GM19395 (cell line): ENCODE measurements around the gene ZNF438.

ENCODE experiments used
- ATAC-seq: cut with Tn5 transposase; IDR thresholded peaks from one replicate; pipeline ENCODE4 v1.9.1; 2021; ENCODE audit warnings: mild to moderate bottlenecking, moderate library complexity; ENCODE audit not compliant: unreplicated experiment

Gene ZNF438

DNA sequence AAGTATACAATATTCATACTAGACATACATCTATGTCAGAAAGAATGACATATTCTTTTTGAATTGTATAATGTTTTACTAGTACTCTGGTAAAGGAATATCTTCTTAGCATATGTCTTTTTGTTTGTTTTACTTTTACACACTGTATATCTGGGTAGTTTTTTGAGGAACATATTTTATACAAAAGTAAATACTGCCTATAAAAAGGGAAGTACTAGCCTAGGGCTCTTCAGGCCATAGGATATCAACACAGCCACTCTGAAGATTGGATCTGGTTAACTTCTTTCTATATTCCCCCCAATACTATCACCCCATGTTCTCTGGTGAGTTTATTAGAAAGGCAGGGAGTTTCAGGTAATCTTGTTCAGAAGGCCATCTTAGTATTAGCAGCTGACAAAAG is 134.6 kb downstream of the ZNF438 start:
- ATAC-seq: no peak

DNA sequence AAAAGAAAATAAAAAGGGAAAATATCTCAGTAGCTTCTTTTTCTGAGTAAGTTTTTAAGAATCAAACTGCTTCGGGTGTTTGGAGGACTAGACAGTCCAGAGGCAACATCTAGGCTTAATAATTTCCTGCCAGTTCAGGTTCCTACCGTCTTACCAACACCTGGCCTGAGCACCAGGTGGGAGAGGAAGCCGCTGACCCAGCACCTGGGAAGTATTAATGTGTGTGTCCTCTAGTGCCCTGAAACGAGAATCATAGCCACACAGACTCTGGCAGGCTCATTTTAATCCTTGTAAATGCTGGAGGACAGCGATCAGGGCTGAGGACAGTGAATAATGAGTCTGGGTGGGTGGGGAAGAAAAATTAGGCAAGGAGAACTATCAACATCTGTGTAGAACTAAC is 137.4 kb downstream of the ZNF438 start:
- ATAC-seq: no peak

DNA sequence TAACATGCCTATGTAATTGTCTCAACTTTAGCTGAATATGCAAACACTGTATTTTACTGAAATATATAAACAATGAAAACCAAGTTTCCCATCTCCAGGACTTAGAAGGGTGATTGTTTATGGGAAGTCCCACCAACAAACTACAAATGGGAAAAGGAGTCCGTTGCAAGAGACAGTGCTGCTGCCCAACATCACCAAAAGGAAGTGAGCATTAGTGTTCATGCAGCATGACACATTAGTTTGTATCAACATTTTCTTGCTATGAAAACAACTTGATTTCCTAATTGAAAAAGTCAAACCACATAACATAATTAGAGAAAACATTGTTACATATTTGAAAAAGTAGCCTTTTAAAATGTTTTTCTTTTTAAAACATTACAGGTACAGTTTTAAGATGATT is 138.5 kb downstream of the ZNF438 start:
- no peak for ATAC-seq

DNA sequence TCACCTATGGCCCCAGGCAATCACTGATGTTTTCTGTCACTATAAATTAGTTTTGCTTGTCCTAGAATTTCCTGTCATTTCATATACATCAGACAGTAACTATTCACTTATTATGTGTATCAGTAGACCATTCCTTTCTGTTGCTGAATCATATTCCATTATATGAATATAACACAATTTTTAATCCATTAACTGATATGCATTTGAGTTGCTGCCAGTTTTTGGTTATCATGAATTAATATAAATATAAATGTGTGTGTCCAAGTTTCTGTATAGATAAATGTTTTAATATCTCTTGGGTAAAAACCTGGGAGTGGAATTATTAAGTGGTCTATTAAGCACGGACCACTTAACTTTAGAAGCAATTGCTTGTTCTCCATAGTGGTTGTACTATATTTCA is 143.8 kb downstream of the ZNF438 start:
- ATAC-seq: no peak

DNA sequence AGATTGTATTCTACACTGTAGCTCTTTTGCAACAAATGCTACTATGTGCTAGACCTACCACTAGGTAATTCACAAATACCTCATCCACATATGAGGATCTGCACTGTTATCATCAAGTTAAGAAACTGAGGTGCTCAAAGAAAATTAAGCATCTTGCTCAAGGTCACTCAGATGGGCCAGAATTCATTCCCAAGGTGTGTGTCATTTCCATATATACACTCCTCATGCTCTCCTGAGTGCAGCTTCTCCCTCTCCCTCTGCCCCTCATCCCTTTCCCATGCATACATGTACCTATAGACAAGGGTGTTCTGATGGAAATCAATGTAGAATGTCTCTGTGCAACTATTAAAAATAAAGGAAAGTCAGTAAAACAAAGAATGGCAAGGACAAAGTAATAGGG is 146.2 kb downstream of the ZNF438 start:
- ATAC-seq: no peak

DNA sequence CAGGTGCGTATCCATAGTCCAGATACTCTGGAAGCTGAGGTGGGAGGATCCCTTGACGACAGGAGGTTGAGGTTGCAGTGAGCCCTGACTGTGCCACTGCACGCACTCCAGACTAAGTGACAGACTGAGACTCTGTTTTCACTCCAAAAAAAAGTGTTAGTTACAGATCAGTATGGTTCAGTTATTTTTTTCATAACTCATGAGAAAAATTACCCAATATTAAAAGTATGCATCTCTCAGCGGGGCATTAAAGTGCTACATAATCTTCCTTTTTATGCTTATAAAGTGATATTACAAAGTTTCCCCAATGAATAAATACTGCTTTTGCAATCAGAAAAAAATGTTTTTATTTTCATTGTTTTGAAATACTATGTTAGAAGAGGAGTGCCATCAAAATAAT is 147.9 kb downstream of the ZNF438 start:
- no peak for ATAC-seq

DNA sequence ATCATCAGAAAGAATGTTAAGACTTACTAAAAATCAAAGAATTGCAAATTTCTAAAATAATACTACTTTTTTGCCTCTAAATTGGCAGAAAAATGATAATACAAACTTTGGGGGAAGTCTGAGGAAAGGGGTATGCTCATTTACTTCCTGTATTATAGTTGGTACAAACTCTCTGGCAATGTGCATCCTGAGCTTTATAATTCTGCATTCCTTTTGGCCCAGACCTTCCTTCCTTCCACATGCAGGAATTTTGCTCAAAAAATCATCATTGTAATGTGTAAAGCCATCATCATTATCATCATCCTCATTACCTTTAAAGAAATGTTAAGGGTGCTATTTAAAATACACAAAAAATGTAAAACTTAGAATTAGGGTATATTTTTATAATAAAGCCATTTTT is 148.5 kb downstream of the ZNF438 start:
- no peak for ATAC-seq

DNA sequence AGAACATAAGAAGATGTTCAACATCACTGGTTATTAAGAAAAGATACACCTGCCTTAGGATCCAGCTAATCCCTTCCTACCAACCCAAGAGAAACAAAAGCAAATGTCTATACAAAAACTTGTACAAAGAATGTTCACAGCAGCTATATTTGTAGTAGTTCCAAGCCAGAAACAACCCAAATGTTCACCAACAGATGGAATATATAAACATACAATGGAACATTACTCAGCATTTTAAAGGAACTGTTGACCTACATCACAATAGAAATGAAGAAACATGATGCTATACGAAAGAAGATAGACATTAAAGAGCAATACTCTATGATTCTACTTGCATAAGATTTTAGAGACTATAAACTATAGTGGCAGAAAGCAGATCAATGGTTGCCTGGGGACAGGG is 149.4 kb downstream of the ZNF438 start:
- ATAC-seq: no peak

DNA sequence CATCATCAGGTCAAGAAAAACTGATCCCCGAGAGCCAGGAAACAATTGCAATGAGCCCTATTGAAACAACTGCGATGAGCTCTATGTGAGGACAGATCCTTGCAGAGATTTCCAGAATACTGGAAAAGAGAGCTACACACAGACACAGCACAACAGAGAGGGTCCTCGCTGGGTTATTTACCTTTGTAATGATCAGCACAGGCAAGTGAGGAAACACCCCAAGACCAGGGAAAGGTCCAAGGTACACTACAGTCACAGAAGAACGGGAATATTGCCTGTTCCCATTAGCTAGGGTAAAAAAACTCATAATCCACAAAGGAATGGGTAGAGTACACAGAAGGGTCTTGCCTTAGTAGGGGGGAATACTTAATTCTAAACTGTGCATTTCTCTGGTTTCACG is 152.7 kb downstream of the ZNF438 start:
- no peak for ATAC-seq

DNA sequence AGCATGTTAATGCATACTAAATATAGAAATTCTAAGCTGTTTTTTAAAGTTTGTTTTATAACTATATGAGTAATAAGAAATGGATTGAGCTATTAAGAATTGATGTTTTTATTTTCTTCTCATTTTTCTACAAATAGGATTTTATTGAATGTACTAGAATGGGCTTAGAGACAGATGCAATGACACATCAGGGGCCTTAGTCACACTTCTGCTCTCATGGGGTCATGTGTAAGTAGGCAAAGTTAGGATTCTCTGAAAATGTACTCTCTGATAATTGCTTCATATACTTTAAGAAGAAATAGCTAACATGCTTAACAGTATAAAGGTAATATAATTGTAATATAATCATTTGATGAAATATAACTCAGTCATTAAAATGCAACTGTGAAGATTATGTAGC is 154.6 kb downstream of the ZNF438 start:
- no peak for ATAC-seq

DNA sequence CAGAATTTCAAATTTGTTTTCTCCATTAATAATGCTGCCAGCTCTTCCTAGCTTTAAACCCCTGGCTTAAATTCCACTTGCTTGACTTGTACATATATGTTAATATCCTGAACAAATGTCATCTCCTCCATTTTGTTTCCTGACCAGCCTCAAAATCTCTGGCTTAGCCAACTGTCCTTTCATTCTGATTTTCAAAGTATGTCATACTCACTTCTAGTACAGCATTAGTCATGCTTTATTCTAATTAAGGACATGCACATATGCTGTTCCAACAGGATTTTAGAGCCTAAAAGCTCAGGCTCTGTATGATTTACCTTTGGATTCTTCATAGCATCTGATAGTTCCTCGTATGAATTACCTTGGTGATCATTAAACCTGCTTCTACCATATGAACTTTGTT is 158.3 kb downstream of the ZNF438 start:
- no peak for ATAC-seq

DNA sequence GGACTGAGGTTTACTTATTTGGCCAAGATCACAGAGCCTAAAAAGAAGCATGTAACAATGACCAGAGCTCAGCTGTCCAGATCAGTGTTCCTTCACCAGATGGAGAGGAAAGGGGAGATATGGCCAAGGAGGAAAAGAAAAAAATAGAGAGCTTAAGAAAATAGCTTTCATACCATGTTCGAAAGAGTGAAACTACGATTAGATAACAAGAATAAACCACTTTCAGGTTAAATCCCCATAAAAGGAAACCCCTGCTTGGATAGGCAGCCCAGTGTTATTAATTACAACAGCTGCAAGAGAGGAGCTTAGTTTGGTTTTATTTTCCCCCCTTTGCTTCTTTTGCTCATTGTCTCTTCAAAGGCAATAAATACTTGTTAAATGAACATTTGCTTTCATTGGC is 160.8 kb downstream of the ZNF438 start:
- ATAC-seq: no peak

DNA sequence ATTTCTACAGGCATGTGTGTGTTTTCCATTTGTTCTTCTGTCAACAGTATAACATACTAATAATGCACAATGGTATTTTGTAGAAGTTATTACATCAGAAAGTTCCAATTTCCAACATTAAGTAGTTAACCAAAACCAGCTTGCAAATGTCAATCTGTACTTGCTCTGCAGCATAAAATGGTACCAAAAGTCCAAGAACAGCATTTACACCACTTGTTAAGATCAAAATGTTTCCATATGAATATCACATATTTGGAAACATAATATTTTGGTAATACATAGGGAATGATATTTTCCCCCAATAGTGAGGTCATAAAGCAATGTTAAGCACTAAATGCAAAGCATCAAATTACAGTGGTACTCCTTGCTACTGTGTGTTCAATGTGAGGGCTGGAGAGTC is 162.1 kb downstream of the ZNF438 start:
- no peak for ATAC-seq

DNA sequence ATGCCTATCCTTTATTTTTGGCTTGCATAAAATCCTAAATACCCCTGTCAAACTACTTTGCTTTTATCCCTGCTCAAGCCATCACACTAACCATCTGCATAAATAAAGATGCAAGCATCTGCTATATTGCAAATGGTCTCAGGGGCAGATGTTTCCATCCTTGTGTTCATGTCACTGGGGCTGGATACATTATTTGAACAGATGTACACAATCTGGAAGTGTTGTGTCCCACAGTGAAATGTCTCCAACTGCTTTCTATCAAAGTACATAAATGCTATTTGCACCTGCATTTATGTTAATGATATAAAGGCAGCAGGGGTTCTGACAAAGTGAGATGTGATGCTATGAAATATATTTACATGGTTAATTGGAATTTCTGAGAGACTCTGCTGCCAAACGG is 163.1 kb downstream of the ZNF438 start:
- ATAC-seq: no peak

DNA sequence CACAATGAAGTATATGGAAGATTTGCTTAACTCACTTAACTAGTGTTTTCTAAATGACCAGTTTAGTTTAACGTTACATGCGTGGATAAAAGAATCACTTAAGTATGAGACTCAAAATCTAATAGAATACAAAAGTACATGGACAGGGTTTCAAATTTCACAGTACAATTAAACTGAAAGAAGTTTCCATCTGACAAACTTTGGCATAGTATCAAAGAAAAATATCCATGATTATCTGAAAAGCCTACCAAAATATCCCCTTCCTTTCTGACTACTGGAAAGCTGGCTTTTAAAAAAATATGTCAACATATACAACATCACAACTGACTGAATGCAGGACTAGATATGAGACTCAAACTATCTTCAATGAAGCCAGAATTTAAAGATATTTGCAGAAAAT is 164.8 kb downstream of the ZNF438 start:
- ATAC-seq: no peak

DNA sequence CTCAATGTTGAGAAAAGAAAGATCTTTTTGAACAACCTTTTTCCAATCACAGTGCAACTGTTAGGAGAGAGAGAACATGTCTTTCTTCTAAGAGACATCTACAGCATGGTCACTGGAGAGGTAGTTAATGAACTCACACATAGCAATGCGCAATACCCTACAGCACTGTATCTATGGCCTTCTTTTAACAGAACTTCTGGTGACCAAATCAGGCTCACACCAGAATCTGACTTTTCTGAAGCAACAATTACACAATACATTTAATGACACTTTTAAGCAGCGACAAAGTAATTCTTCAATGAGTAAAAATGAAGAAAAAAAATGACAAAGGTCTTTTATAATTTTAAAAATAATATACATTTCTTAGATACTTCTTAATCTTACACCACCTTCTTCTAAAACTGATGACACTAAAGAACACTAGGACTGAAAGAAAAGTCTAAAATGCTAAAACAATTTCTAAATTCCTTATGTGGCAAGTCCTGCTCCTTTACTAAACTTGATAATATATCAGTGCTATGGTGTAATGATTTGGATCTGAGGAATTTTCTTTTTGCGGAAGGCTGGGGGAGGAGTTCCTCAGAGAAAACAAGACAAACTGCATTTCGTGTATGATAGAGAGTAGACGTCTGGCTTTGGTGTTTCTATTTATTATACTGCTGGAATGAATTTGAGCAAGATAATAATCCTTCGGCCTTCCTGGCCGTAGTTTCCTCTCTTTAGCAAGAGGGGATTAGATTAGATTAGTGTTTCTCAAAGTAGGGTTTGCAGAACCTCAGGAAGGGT is 166.3 kb downstream of the ZNF438 start:
- no peak for ATAC-seq

DNA sequence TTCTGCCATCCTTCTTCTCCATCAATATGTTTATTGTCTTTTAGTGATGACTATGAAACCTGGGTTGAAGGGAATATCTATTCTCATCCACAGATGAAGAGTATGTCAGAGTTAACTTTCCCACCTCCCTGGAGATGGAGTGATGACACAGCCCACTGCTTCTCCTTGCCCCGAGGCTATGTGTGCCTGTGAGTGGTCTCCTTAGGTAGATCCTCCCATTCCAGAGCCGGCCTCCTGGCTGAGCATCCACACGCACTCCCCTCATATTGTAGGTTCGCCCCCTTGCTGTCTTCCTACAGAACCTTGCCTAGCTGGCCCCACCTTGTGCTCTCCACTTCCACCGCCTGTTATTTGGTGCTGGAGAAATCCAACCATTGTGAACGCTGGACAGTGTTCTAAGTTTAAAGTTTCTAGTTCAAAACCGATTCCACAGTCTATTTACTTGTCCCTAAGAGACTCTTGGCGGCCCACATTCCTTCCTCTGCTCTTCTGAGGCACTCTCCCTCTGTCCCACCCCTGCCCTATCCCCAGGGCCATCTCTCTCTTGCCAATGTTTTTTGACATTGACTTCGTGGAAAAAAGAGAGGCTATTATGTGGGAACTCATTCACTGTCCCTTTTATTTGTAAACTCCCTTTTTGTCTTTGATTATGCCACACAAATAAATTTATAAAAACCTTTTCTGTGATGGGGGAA is 168.0 kb downstream of the ZNF438 start:
- ATAC-seq: no peak

DNA sequence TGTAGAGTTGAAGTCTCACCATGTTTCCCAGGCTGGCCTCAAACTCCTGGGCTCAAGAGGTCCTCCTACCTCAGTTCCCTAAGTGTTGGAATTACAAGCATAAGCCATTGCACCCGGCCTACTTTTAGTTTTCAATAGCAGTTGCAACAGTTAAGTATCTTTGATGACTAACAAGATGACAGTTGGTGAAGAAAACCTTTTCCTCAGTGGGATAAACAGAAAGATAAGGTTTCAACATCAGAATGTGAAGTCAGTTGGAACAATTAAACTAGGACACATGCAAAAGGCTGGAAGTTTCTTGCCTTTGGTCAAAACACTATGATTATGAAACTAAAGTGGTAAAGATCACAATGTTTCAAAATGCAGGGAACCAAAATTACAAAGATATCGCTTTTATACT is 169.2 kb downstream of the ZNF438 start:
- no peak for ATAC-seq

DNA sequence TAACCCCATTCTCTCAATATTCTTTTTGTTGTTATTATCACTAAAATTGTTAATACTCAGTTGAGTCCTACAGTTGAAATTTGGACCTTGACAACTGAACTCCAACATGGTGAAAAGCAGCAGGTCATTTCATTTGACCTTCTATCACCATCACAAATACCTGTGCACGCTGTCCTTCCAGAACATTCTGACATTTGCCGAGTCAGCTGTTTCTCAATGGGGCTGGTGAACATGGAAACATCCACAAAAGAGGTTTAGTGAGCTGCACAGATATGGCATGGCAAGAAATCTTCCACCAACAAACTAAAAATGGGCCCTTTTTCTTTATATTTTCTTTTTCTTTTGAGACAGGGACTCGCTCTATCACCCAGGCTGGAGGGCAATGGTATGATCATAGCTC is 169.7 kb downstream of the ZNF438 start:
- no peak for ATAC-seq

DNA sequence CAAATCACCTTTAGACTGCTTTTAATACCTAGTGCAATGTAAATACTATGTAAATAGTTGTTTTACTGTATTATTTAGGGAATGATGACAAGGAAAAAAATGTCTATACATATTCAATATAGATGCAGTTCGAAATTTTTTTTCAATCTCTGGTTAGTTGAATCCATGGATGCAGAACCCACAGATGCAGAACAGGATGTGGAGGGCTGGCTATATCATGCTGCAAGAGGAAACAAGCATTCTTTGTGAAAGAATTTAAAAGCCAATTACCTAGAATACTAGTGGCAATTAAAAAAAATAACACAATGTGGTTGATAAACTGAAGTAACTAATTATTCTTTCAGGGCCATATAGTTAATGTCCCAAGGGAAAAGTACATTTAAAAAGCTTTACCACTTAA is 170.4 kb downstream of the ZNF438 start:
- no peak for ATAC-seq

DNA sequence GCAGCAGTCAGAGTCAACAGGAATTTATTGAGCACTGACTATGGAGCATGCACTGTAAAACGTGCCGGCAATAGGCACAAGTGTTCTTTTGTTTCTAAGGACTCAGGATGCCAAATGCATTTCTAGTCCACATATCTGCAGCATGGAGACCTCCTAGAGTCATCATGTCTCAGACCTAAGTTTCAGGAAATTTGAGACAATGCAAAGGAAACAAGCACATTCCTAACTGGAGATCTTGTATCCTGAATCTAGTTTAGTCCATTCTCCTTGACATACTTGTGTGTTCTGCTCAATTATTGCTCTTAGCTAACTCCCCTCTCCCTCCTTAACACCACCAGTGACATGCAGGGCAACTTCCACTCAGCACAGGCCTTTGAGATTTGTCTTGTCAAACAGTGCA is 173.2 kb downstream of the ZNF438 start:
- ATAC-seq: no peak

DNA sequence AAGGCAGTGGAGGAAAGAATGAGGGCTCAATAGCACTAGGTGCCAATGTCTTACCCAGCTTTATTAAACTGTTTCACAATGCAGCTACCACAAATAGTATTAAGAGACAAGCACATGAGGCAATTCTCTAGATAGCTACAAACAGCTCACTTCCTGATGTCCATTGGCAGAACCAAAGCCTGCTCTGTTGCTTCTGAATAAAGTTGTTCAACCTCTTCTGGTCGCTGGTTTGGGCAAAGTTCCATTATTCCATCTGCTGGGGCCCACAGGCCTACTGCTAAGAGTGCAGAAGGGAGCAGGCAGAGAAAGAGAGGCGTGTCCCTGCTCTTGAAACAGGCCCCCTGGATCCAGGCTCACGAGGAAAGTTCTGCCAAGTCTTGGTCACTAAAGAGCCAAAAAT is 173.9 kb downstream of the ZNF438 start:
- ATAC-seq: no peak

DNA sequence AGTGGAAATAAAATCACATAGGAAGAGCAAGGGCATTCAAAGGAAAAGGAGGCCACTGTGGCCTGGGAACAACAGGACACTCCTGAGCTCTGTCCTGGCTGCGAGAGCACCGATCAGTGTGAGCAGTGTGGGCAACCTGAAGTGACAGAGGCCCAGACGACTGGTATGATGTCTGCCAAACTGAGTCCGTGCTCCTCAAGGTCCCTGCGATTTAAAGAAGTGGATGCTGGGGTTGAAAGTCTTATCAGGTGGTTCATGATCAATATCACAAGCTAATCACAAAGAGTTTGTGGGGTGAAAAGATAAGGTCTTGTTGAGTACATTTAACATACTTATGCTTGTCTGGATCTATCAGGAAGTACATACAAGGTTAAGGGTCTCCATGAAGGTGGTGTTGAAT is 176.5 kb downstream of the ZNF438 start:
- ATAC-seq: no peak
